GM12872 (cell line): ENCODE results near the gene MAST2.

Source experiments
- CTCF ChIP-seq: IDR thresholded peaks from 3 replicates; pipeline ENCODE4 v1.5.1; 2011; ENCODE audit warnings: low read depth, mild to moderate bottlenecking, low read length, moderate library complexity; ENCODE audit not compliant: insufficient read depth

MAST2 gene

GRCh38 chr1:45803299-45803780 is at the start of gene MAST2:
Gene MAST2 (plus strand): TSS chr1:45803612. CDS start chr1:45803896, 284 bp downstream.
- TF ChIP-seq CTCF = no peak

GRCh38 chr1:45755697-45756096 is 47.7 kb upstream of the MAST2 start:
- no peak for TF ChIP-seq CTCF

- no peak for TF ChIP-seq CTCF
Observed at GRCh38 chr1:45762291-45762690, 41.1 kb upstream of the MAST2 start.

GRCh38 chr1:45765999-45766792 is 37.2 kb upstream of the MAST2 start:
- TF ChIP-seq CTCF = no peak

- TF ChIP-seq CTCF = no peak
Observed at GRCh38 chr1:45767035-45767434, 36.4 kb upstream of the MAST2 start.

- no peak for TF ChIP-seq CTCF
Observed at GRCh38 chr1:45769261-45769932, 34.0 kb upstream of the MAST2 start.

- TF ChIP-seq CTCF = no peak
Observed at GRCh38 chr1:45772971-45773370, 30.4 kb upstream of the MAST2 start.
